Osteoblast (primary cell): Measurements from ENCODE around the gene ZNF268. TPM values are rescaled to one million over a fixed set of nuclear protein-coding genes. Genes with fewer than 3 reads are reported as not detected.

Source experiments
- DNase-seq: peaks from one replicate; pipeline ENCODE4 v3.0.0; 2011; ENCODE audit warnings: low spot score, mixed read lengths; ENCODE audit not compliant: insufficient read length; ENCODE audit errors: missing footprints
- H2AFZ ChIP-seq: 2 replicates; pipeline ENCODE4 v1.6.0; 2011; ENCODE audit warnings: mild to moderate bottlenecking, low read length
- H3K27ac ChIP-seq: 2 replicates; pipeline ENCODE4 v1.5.1; 2011; ENCODE audit warnings: mild to moderate bottlenecking, low read depth, low read length, moderate library complexity
- H3K27me3 ChIP-seq: 2 replicates; pipeline ENCODE4 v1.6.0; 2012; ENCODE audit warnings: mild to moderate bottlenecking, control low read depth, inconsistent platforms, low read length, moderate library complexity; ENCODE audit not compliant: insufficient read depth
- H3K36me3 ChIP-seq: 2 replicates; pipeline ENCODE4 v1.5.1; 2011; ENCODE audit warnings: mild to moderate bottlenecking, low read length, control low read depth, moderate library complexity; ENCODE audit not compliant: insufficient read depth
- H3K4me1 ChIP-seq: 2 replicates; pipeline ENCODE4 v1.5.1; 2011; ENCODE audit warnings: mild to moderate bottlenecking, low read length, control low read depth, moderate library complexity; ENCODE audit not compliant: insufficient read depth
- H3K4me2 ChIP-seq: 2 replicates; pipeline ENCODE4 v1.6.0; 2011; ENCODE audit warnings: mild to moderate bottlenecking, low read length; ENCODE audit not compliant: insufficient read depth
- H3K4me3 ChIP-seq: fragments of 200-600 bp; sonication (generic); 3 replicates; pipeline ENCODE4 v1.5.1; 2012; ENCODE audit warnings: mild to moderate bottlenecking, low read length, inconsistent platforms; ENCODE audit not compliant: insufficient read depth
- H3K79me2 ChIP-seq: 2 replicates; pipeline ENCODE4 v1.6.0; 2012; ENCODE audit warnings: mild to moderate bottlenecking, low read length, control low read depth, inconsistent platforms; ENCODE audit not compliant: insufficient read depth
- H3K9me3 ChIP-seq: 2 replicates; pipeline ENCODE4 v1.5.1; 2011; ENCODE audit warnings: low read depth, low read length, control low read depth
- H4K20me1 ChIP-seq: 2 replicates; pipeline ENCODE4 v1.6.0; 2012; ENCODE audit warnings: mild to moderate bottlenecking, low read length, control low read depth; ENCODE audit not compliant: insufficient read depth
- CTCF ChIP-seq: IDR thresholded peaks from 2 replicates; pipeline ENCODE4 v1.5.1; 2011; ENCODE audit warnings: mild to moderate bottlenecking, low read depth, low read length, moderate library complexity; ENCODE audit errors: extremely low read depth
- total RNA-seq: library from RNA; depleted of rRNA; stranded (reverse); fragments of >200 nt; gene quantifications from 2 replicates; pipeline ENCODE4 v1.2.3, GENCODE V29; 2012

ZNF268 gene
- total RNA-seq, 1 donor, result 20.3 TPM

DNA sequence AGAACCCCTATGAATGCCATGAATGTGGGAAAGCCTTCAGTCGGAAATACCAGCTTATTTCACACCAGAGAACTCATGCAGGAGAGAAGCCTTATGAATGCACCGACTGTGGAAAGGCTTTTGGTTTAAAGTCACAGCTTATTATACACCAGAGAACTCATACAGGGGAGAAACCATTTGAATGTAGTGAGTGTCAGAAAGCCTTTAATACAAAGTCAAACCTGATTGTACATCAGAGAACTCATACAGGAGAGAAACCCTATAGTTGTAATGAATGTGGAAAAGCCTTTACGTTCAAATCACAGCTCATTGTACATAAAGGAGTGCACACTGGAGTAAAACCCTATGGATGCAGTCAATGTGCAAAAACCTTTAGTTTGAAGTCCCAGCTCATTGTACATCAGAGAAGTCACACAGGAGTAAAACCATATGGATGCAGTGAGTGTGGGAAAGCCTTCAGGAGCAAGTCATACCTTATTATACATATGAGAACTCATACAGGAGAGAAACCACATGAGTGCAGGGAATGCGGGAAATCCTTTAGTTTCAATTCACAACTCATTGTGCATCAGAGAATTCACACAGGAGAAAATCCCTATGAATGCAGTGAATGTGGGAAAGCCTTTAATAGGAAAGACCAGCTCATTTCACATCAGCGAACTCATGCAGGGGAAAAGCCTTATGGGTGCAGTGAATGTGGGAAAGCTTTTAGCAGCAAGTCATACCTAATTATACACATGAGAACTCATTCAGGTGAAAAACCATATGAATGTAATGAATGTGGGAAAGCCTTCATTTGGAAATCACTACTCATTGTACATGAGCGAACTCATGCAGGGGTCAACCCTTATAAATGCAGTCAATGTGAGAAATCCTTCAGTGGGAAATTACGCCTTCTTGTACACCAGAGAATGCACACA lies 22.3 kb downstream of the ZNF268 start:
- no peak for TF ChIP-seq CTCF
- Histone ChIP-seq H3K4me1 (no peaks in the 10 kb centered on the region), H3K79me2 (no peaks in the 10 kb centered on the region), H3K9me3 (peaks cover 56% of the 10 kb centered on the region), H2AFZ (no peak overlapping the region), H3K27me3 (no peaks in the 10 kb centered on the region), H3K27ac (no peak overlapping the region), H4K20me1 (no peaks in the 10 kb centered on the region), H3K4me2 (no peak overlapping the region), H3K4me3 (peak overlapping the region; percentile 18), H3K36me3 (peaks cover 26% of the 10 kb centered on the region)
- DNase-seq, result no peak

DNA sequence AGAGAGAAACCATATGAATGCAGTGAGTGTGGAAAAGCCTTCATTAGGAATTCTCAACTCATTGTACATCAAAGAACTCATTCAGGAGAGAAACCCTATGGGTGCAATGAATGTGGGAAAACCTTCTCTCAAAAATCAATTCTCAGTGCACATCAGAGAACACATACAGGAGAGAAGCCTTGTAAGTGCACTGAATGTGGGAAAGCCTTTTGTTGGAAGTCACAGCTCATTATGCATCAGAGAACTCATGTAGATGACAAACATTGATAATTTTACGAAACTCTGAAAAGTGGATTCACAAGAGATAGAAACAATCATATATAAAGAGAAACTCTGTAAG lies 22.9 kb downstream of the ZNF268 start:
- no peaks in the 10 kb centered on the region for H3K79me2 ChIP-seq

GRCh38 chr12:133206390-133206789 lies 25.1 kb downstream of the ZNF268 start:
- Histone ChIP-seq H2AFZ (no peak overlapping the region), H3K4me1 (no peaks in the 10 kb centered on the region), H3K36me3 (peaks cover 22% of the 10 kb centered on the region), H3K4me2 (no peak overlapping the region), H3K9me3 (peaks cover 59% of the 10 kb centered on the region), H4K20me1 (no peaks in the 10 kb centered on the region), H3K79me2 (no peaks in the 10 kb centered on the region), H3K4me3 (no peak overlapping the region), H3K27me3 (no peaks in the 10 kb centered on the region), H3K27ac (no peak overlapping the region)
- DNase-seq, result no peak
- no peak for TF ChIP-seq CTCF

More for the DNA sequence above, 22.9 kb downstream of the ZNF268 start:
- DNase-seq, result no peak
- Histone ChIP-seq H3K4me3 (peak overlapping the region; percentile 18), H3K4me1 (no peaks in the 10 kb centered on the region), H4K20me1 (no peaks in the 10 kb centered on the region), H3K36me3 (peaks cover 26% of the 10 kb centered on the region), H2AFZ (no peak overlapping the region), H3K27ac (no peak overlapping the region), H3K27me3 (no peaks in the 10 kb centered on the region), H3K4me2 (no peak overlapping the region), H3K9me3 (peaks cover 56% of the 10 kb centered on the region)
- no peak for TF ChIP-seq CTCF

DNA sequence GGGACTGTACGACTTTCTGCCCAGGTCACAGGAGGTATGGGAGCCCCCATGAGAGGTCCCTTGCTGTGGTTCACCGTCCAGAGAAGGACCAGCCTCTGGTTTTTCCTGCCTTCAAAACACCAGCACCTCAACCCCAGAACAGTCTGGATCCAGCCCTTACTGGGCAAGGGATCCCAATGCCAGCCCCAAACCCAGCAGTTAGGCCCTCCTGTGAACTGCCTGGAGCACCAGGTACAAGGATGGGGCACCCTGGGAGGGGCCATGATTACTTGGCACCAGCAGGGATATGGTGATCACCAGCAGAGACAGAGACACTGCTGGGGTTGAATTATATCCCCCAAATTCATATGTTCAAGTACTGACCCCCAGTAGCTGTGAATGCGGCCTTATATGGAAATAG lies 34.4 kb downstream of the ZNF268 start:
- H2AFZ ChIP-seq, result no peak overlapping the region
- no peak overlapping the region for H3K4me2 ChIP-seq
- peaks cover 17% of the 10 kb centered on the region for H3K9me3 ChIP-seq
- H3K79me2 ChIP-seq, result no peaks in the 10 kb centered on the region
- no peak overlapping the region for H3K27ac ChIP-seq
- H3K4me1 ChIP-seq, result no peaks in the 10 kb centered on the region
- H3K36me3 ChIP-seq, result no peaks in the 10 kb centered on the region
- DNase-seq, result no peak
- H4K20me1 ChIP-seq, result no peaks in the 10 kb centered on the region
- TF ChIP-seq CTCF, result no peak
- no peak overlapping the region for H3K4me3 ChIP-seq
- H3K27me3 ChIP-seq, result no peaks in the 10 kb centered on the region
